Pons (tissue), 1 donor: ENCODE results near the gene DTNBP1.
"Not testable (repeated sequence)": the region's sequence is repeated elsewhere in the genome, so short reads cannot be mapped to it uniquely, and the experiment has no call there.

Experiments
- DNase-seq: peaks from one replicate; pipeline ENCODE4 v3.0.0-alpha.2; 2016; ENCODE audit warnings: low spot score

Gene DTNBP1

GRCh38 chr6:15556711-15557110 lies 106.1 kb downstream of the DTNBP1 start:
- no peak for DNase-seq

- no peak for DNase-seq
These were observed 107.5 kb downstream of the DTNBP1 start for GRCh38 chr6:15555101-15556038.

- DNase-seq = no peak
These were observed 108.1 kb downstream of the DTNBP1 start for GRCh38 chr6:15554728-15555100.

- DNase-seq = no peak
These were observed 109.0 kb downstream of the DTNBP1 start for GRCh38 chr6:15553736-15554294.

GRCh38 chr6:15553031-15553430 lies 109.8 kb downstream of the DTNBP1 start:
- no peak for DNase-seq

- no peak for DNase-seq
These were observed 111.0 kb downstream of the DTNBP1 start for GRCh38 chr6:15551798-15552197.

GRCh38 chr6:15551262-15551661 lies 111.6 kb downstream of the DTNBP1 start:
- DNase-seq = no peak

- no peak for DNase-seq
These were observed 112.2 kb downstream of the DTNBP1 start for GRCh38 chr6:15550546-15551123.

GRCh38 chr6:15549371-15549770 lies 113.5 kb downstream of the DTNBP1 start:
- no peak for DNase-seq

- no peak for DNase-seq
These were observed 115.4 kb downstream of the DTNBP1 start for GRCh38 chr6:15547400-15547799.

GRCh38 chr6:15546591-15546990 lies 116.2 kb downstream of the DTNBP1 start:
- no peak for DNase-seq

- no peak for DNase-seq
These were observed 118.4 kb downstream of the DTNBP1 start for GRCh38 chr6:15544321-15544900.

- DNase-seq = not testable (repeated sequence)
These were observed 119.4 kb downstream of the DTNBP1 start for GRCh38 chr6:15543332-15543917.

GRCh38 chr6:15539722-15540270 lies 123.0 kb downstream of the DTNBP1 start:
- no peak for DNase-seq

GRCh38 chr6:15538766-15539495 lies 123.9 kb downstream of the DTNBP1 start:
- no peak for DNase-seq

GRCh38 chr6:15538106-15538505 lies 124.7 kb downstream of the DTNBP1 start:
- DNase-seq = no peak

- no peak for DNase-seq
These were observed 126.5 kb downstream of the DTNBP1 start for GRCh38 chr6:15536198-15536955.

GRCh38 chr6:15535495-15536197 lies 127.2 kb downstream of the DTNBP1 start:
- no peak for DNase-seq

GRCh38 chr6:15534974-15535373 lies 127.9 kb downstream of the DTNBP1 start:
- no peak for DNase-seq
